ENCODE measurements around the gene SHQ1. TPM values are rescaled to one million over a fixed set of nuclear protein-coding genes. Genes with fewer than 3 reads are reported as not detected.

SHQ1 gene
- total RNA-seq, 1 experiment from 2014 or later, result 32.5 TPM

DNA sequence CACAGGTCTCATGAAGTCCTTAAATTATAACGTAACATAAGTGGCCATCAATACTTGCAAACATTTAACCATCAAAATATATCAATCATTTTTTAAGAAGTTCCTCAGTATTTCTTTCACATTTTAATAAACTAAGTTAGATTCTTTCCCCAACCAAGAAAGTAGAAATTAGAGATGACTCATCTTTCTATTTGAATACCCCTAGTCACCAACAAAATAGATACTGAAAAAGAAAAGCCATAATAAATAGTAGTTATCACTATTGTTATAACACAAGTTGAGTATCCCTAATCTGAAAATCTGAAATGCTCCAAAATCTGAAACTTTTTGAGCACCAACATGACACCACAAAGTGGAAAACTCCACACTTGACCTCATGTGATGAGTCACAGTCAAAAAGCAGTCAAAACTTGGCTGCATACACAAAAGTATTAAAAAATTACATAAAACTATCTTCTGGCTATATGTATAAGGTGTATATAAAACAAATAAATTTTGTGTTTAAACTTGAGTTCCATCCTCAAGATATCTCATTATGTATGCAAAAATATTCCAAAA lies 3.7 kb downstream of the SHQ1 start:
- Histone ChIP-seq H2AK5ac (ENCODE audit: insufficient read length, low read length) (no peak overlapping the region), H3K18ac (ENCODE audit: insufficient read length, low read depth, low read length) (no peak overlapping the region), H2BK5ac (ENCODE audit: insufficient read length, low read length) (no peak overlapping the region), H3K23ac (ENCODE audit: insufficient read length, low read depth, low read length) (no peak overlapping the region), H3T11ph (ENCODE audit: low read length) (no peak overlapping the region), H2BK15ac (ENCODE audit: low read depth, low read length) (no peak overlapping the region), H3K56ac (ENCODE audit: insufficient read length, low read depth, low read length) (no peak overlapping the region), H3K14ac (ENCODE audit: insufficient read depth, low read length) (no peak overlapping the region), H3K79me1 (ENCODE audit: insufficient read depth, low read depth, low read length, poor library complexity, severe bottlenecking) (no peaks in the 10 kb centered on the region), H3K27ac (ENCODE audit: insufficient read length, low read depth, low read length) (no peak overlapping the region), H4K20me1 (ENCODE audit: control insufficient read depth, insufficient read depth, insufficient read length) (no peaks in the 10 kb centered on the region), H3K4me2 (ENCODE audit: insufficient read depth, insufficient read length, low read length) (no peak overlapping the region), H3K4ac (ENCODE audit: low read depth, low read length) (no peak overlapping the region), H3K27me3 (ENCODE audit: insufficient read depth, low read length) (peaks cover 2% of the 10 kb centered on the region; the same call in 1 of the 2 replicates), H2BK12ac (ENCODE audit: insufficient read length, low read depth, low read length) (no peak overlapping the region), H2BK120ac (ENCODE audit: low read depth, low read length, poor library complexity, severe bottlenecking) (no peak overlapping the region), H4K91ac (ENCODE audit: insufficient read length, low read depth, low read length) (no peak overlapping the region), H2AFZ (ENCODE audit: low read length) (no peak overlapping the region), H4K5ac (ENCODE audit: insufficient read length, low read depth, low read length) (no peak overlapping the region), H3K79me2 (ENCODE audit: insufficient read depth, low read length) (no peaks in the 10 kb centered on the region; the same call in 1 of the 2 replicates), H3K9ac (ENCODE audit: extremely low read depth, insufficient read length, low read length) (no peak overlapping the region), H3K23me2 (ENCODE audit: insufficient read length, low read depth, low read length, poor library complexity, severe bottlenecking) (peaks cover 12% of the 10 kb centered on the region), H4K8ac (replicated peaks; ENCODE audit: insufficient read length, low read depth, low read length) (no peak overlapping the region), H3K9me3 (ENCODE audit: control insufficient read depth, low read depth, low read length) (no peaks in the 10 kb centered on the region), H3K4me1 (ENCODE audit: insufficient read depth, low read length) (no peaks in the 10 kb centered on the region), H2BK20ac (ENCODE audit: low read depth, low read length, poor library complexity, severe bottlenecking) (no peak overlapping the region)
- peaks cover 17 to 29% (median 27%) of the 10 kb centered on the region in 3 experiments; a peak in 6 of 7 replicates for H3K36me3 Mint-ChIP-seq (ENCODE audit: insufficient read depth in 1 of 3, low read depth in 3 of 3)
- no peak overlapping the region for H3K27ac Mint-ChIP-seq
- peaks cover 17 to 25% of the 10 kb centered on the region in 2 experiments for H3K4me1 Mint-ChIP-seq
- peaks cover 2 to 5% of the 10 kb centered on the region in 2 experiments; a peak in 2 of 5 replicates for H3K9me3 Mint-ChIP-seq
- WGBS (ENCODE audit: extremely low coverage, insufficient read length, low lambda C conversion rate), result 100% methylated on average over 1 of the region's 1 CpG
- H3K4me3 Mint-ChIP-seq, result no peak overlapping the region
- TF ChIP-seq, protein P1, sequence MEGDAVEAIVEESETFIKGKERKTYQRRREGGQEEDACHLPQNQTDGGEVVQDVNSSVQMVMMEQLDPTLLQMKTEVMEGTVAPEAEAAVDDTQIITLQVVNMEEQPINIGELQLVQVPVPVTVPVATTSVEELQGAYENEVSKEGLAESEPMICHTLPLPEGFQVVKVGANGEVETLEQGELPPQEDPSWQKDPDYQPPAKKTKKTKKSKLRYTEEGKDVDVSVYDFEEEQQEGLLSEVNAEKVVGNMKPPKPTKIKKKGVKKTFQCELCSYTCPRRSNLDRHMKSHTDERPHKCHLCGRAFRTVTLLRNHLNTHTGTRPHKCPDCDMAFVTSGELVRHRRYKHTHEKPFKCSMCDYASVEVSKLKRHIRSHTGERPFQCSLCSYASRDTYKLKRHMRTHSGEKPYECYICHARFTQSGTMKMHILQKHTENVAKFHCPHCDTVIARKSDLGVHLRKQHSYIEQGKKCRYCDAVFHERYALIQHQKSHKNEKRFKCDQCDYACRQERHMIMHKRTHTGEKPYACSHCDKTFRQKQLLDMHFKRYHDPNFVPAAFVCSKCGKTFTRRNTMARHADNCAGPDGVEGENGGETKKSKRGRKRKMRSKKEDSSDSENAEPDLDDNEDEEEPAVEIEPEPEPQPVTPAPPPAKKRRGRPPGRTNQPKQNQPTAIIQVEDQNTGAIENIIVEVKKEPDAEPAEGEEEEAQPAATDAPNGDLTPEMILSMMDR (conservative IDR thresholded peaks at IDR 0.05), result no peak
- no peak for DNase-seq
- H3K27me3 Mint-ChIP-seq (ENCODE audit: low read depth), result peaks cover 16% of the 10 kb centered on the region
